Astrocyte (in vitro differentiated cells and primary cell): ENCODE measurements around the gene COL18A1.

ENCODE experiments used
- CTCF ChIP-seq: IDR thresholded peaks from 2 replicates; pipeline ENCODE4 v1.5.1; 2011; ENCODE audit warnings: low read depth, mild to moderate bottlenecking, inconsistent platforms, low read length, moderate library complexity; ENCODE audit not compliant: insufficient read depth
- EZH2 ChIP-seq: IDR thresholded peaks from 2 replicates; pipeline ENCODE4 v1.6.1; 2012; ENCODE audit warnings: mild to moderate bottlenecking, low read length, inconsistent platforms; ENCODE audit not compliant: insufficient read depth

- TF ChIP-seq CTCF (no peak), EZH2 (no peak)
Observed at GRCh38 chr21:45525153-45525909, 120.4 kb downstream of the COL18A1 start.
